ENCODE measurements around the gene LUC7L3.
"Not testable (repeated sequence)": the region's sequence is repeated elsewhere in the genome, so short reads cannot be mapped to it uniquely, and the experiment has no call there.

The LUC7L3 gene

DNA sequence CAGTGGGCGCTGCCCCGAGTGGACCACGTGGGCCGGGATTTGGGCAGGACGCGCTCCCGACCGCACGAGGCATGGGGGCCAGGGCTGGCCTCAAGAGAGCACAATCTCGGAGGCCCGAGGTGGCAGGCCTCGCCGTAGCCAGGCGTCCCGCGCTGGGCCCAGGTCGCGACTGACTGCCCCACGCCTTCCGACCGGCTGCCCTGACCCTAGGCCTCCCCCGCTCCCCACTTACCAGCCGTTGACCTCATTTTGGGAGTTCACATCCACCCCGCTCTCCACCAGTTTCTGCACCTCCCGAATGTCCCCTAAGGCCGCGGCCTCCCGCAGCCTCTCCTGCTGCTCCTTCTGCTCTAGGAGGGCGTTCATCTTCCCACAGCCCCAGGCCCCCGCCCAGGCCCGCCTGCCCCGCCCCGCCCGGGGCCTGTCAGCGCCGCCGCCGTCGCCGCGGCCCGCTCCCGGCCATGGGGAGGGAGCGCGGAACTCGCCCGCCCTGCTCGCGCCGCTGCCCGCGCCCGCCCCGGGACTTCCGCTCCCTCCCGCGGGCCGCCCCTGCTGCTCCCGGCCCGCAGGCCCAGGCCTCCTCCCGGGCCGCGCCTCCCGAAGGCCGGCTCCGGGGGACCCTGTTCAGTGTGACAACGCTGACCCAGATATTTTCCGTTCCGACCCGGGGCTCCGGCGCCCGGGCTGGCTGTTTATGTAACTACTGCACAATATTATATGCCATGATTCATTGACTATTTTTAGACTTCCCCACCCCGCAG, 11.9 kb upstream of the LUC7L3 start, which contains the start of gene ANKRD40:
Gene ANKRD40 (minus strand): TSS at position 626 of the 761 bp plus-strand sequence. CDS start 260 bp downstream, at position 366.
- TF ChIP-seq REST (IDR thresholded peaks at IDR 0.05; ENCODE audit: insufficient replicate concordance, low read depth) (peak; percentile 55), GABPA (IDR thresholded peaks at IDR 0.05; ENCODE audit: low read depth) (peak; percentile 91), SPI1 (IDR thresholded peaks at IDR 0.05; ENCODE audit: borderline replicate concordance, low read depth) (peak; percentile 45; the same call in 1 of the 2 replicates), CTCF (IDR thresholded peaks at IDR 0.05; ENCODE audit: insufficient read depth, low read length) (no peak), POLR2AphosphoS5 (IDR thresholded peaks at IDR 0.05; ENCODE audit: low read depth) (peak; percentile 24)
- Histone ChIP-seq H3K27ac (replicated peaks) (peak within 1 kb of the TSS; percentile 93), H3K4me3 (replicated peaks; ENCODE audit: insufficient read depth, low read length) (peak within 1 kb of the TSS; percentile 76), H3K27me3 (ENCODE audit: insufficient read depth, poor library complexity, severe bottlenecking) (no peaks in the 10 kb centered on the region)
- DNase-seq (ENCODE audit: low read depth in 1 of 2, low spot score in 1 of 2) = peak; percentile 85 to 91

- H3K27me3 ChIP-seq (ENCODE audit: insufficient read depth, poor library complexity, severe bottlenecking) = no peaks in the 10 kb centered on the region
- DNase-seq (ENCODE audit: low read depth in 1 of 2, low spot score in 1 of 2) = peak in 1 of 2 experiments; percentile 36
- peak overlapping the region; percentile 93 for H3K27ac ChIP-seq (replicated peaks)
- peak overlapping the region; percentile 76 for H3K4me3 ChIP-seq (replicated peaks; ENCODE audit: insufficient read depth, low read length)
- TF ChIP-seq GABPA (IDR thresholded peaks at IDR 0.05; ENCODE audit: low read depth) = peak; percentile 80
- TF ChIP-seq POLR2AphosphoS5 (IDR thresholded peaks at IDR 0.05; ENCODE audit: low read depth) = no peak
- TF ChIP-seq REST (IDR thresholded peaks at IDR 0.05; ENCODE audit: insufficient replicate concordance, low read depth) = no peak
- TF ChIP-seq CTCF (IDR thresholded peaks at IDR 0.05; ENCODE audit: insufficient read depth, low read length) = no peak
- no peak for TF ChIP-seq SPI1 (IDR thresholded peaks at IDR 0.05; ENCODE audit: borderline replicate concordance, low read depth)
These were observed 11.1 kb upstream of the LUC7L3 start for GRCh38 chr17:50708050-50709000.

DNA sequence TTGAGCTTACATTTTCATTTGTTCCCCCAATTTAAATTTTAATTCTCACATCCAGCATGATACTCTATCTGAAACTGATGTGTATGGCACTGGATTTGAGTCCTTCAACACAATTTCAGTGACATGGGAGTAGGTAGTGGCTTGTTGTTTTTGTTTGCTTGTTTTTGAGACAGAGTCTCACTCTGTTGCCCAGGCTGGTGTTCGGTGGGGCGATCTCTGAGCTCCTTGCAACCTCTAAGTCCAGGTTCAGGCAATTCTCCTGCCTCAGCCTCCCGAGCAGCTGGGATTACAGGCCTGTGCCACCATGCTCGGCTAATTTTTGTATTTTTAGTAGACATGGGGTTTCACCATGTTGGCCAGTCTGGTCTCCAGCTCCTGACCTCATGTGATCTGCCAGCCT, 10.3 kb upstream of the LUC7L3 start:
- DNase-seq (ENCODE audit: low read depth in 1 of 2, low spot score in 1 of 2) = not testable (repeated sequence)

DNA sequence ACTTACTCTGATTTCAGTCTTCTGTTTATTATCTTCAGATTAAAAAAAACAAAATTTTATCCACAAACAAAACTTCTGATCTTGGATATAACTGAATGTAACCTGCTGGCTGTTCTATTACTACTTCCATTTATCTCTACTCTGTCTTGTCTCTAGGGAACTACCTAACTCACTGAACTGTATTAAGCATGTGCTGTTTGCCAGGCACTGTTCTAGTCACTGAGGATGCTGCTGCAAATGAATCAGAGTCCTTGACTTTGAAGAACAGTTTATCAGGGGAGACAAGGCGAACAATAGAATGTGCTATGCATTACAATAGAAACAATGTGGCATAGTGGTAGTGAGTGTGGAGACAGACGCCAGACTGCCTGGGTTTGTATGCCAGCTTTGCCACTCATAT, 9.4 kb upstream of the LUC7L3 start:
- no peak for TF ChIP-seq CTCF (IDR thresholded peaks at IDR 0.05; ENCODE audit: insufficient read depth, low read length)
- TF ChIP-seq GABPA (IDR thresholded peaks at IDR 0.05; ENCODE audit: low read depth) = no peak
- no peak for TF ChIP-seq REST (IDR thresholded peaks at IDR 0.05; ENCODE audit: insufficient replicate concordance, low read depth)
- TF ChIP-seq POLR2AphosphoS5 (IDR thresholded peaks at IDR 0.05; ENCODE audit: low read depth) = no peak
- TF ChIP-seq SPI1 (IDR thresholded peaks at IDR 0.05; ENCODE audit: borderline replicate concordance, low read depth) = no peak
- Histone ChIP-seq H3K27me3 (ENCODE audit: insufficient read depth, poor library complexity, severe bottlenecking) (no peaks in the 10 kb centered on the region), H3K27ac (replicated peaks) (no peak overlapping the region), H3K4me3 (replicated peaks; ENCODE audit: insufficient read depth, low read length) (no peak overlapping the region)
- no peak for DNase-seq (ENCODE audit: low read depth in 1 of 2, low spot score in 1 of 2)

More for the DNA sequence above, 10.3 kb upstream of the LUC7L3 start:
- H3K27ac ChIP-seq (replicated peaks) = peak overlapping the region; percentile 93
- not testable (repeated sequence) for H3K27me3 ChIP-seq (ENCODE audit: insufficient read depth, poor library complexity, severe bottlenecking); H3K4me3 ChIP-seq (replicated peaks; ENCODE audit: insufficient read depth, low read length)
